K562 (cell line): ENCODE data around the gene S1PR1. TPM values are rescaled to one million over a fixed set of nuclear protein-coding genes. Genes with fewer than 3 reads are reported as not detected.

Experiments
- ATAC-seq: fragments of 200-7000 bp; cut with Tn5 transposase; 3 replicates; pipeline ENCODE4 v1.9.1; 2020; ENCODE audit warnings: moderate library complexity
- BruUV-seq: library from RNA; stranded (reverse); fragments of 400-500 nt; replicated peaks from 2 replicates; lab custom pipeline; 2021; lab: Mats Ljungman, UMichigan
- CTCF ChIA-PET: fragments of 300-600 bp; formaldehyde crosslinking; extraction: SDS; loops from one replicate; lab custom pipeline; 2021; ENCODE audit warnings: low intra/inter-chr PET ratio; lab: Yijun Ruan, JAX
- POLR2A ChIA-PET: fragments of 300-600, 350-650 bp; sonication (Branson Sonifier 250); formaldehyde crosslinking; extraction: SDS; loops from one replicate; lab custom pipeline; 2021; ENCODE audit warnings: antibody characterized with exemption, inconsistent platforms; lab: Yijun Ruan, JAX
- DNase-seq, 4 experiments: peaks; one replicate each; pipeline versions ENCODE4 v3.0.0 to v3.0.0-alpha.2; 2011 to 2018; ENCODE audit warnings: low spot score in 3 of 4, mixed read lengths in 3 of 4; ENCODE audit errors: extremely low read depth in 1 of 4
- FAIRE-seq: peaks from 2 replicates; lab custom pipeline; 2011; peaks lifted over from hg19 to GRCh38; lab: Jason Lieb, UNC
- H2AFZ ChIP-seq: 2 replicates; pipeline ENCODE4 v1.6.0; 2011; ENCODE audit warnings: low read depth, low read length, control low read depth, inconsistent platforms
- H3K27ac ChIP-seq: fragments of 200-600 bp; 3 replicates; pipeline ENCODE4 v1.8.0; 2011; ENCODE audit warnings: low read depth, mild to moderate bottlenecking, control low read depth, inconsistent platforms, low read length, moderate library complexity, mixed read lengths; ENCODE audit errors: extremely low read depth
- H3K27me3 ChIP-seq, 2 experiments: fragments of 300-600 bp in 1 of 2; 2 replicates in 1 of 2; 3 replicates in 1 of 2; pipeline versions ENCODE4 v1.6.0 to v1.8.0; 2011; ENCODE audit warnings: inconsistent platforms in 2 of 2, low read length in 2 of 2, mild to moderate bottlenecking in 1 of 2, mixed read lengths in 1 of 2, moderate library complexity in 1 of 2; ENCODE audit not compliant: control insufficient read depth in 2 of 2, insufficient read depth in 2 of 2
- H3K36me3 ChIP-seq: fragments of 300-600 bp; 3 replicates; pipeline ENCODE4 v1.8.0; 2011; ENCODE audit warnings: mild to moderate bottlenecking, low read length, inconsistent platforms; ENCODE audit not compliant: control insufficient read depth, insufficient read depth
- H3K4me1 ChIP-seq, 2 experiments: fragments of 200-600 bp in 1 of 2; replicated peaks in 1 of 2; 2 replicates in 1 of 2; 3 replicates in 1 of 2; pipeline versions ENCODE4 v1.5.1 to v1.8.0; 2011; ENCODE audit warnings: inconsistent platforms in 2 of 2, low read length in 2 of 2, mild to moderate bottlenecking in 1 of 2, mixed read lengths in 1 of 2, moderate library complexity in 1 of 2; ENCODE audit not compliant: control insufficient read depth in 2 of 2, insufficient read depth in 2 of 2
- H3K4me2 ChIP-seq: 2 replicates; pipeline ENCODE4 v1.6.1; 2011; ENCODE audit warnings: low read length, control low read depth, inconsistent platforms, mixed read lengths; ENCODE audit not compliant: insufficient read depth
- H3K4me3 ChIP-seq: fragments of 200-600 bp; sonication (generic), shearing (Covaris generic); 2 replicates; pipeline ENCODE4 v1.5.1; 2016; ENCODE audit warnings: control low read depth, inconsistent platforms
- H3K79me2 ChIP-seq: fragments of 200-600 bp; 3 replicates; pipeline ENCODE4 v1.8.0; 2011; ENCODE audit warnings: low read length, inconsistent platforms; ENCODE audit not compliant: control insufficient read depth, insufficient read depth
- H3K9ac ChIP-seq, 2 experiments: 2 replicates each; pipeline versions ENCODE4 v1.6.0 to v1.6.1; 2011; ENCODE audit warnings: low read depth in 2 of 2, low read length in 2 of 2, control low read depth in 1 of 2, inconsistent platforms in 1 of 2, mild to moderate bottlenecking in 1 of 2, mixed read lengths in 1 of 2; ENCODE audit not compliant: insufficient read depth in 1 of 2
- H3K9me1 ChIP-seq: one replicate; pipeline ENCODE4 v1.6.0; 2011; ENCODE audit warnings: inconsistent platforms, mild to moderate bottlenecking, low read length, moderate library complexity; ENCODE audit not compliant: control insufficient read depth, insufficient read depth
- H3K9me3 ChIP-seq: replicated peaks from 2 replicates; pipeline ENCODE4 v1.5.1; 2011; ENCODE audit warnings: low read depth, low read length, inconsistent platforms; ENCODE audit not compliant: control insufficient read depth, insufficient read depth
- H4K20me1 ChIP-seq: replicated peaks from 2 replicates; pipeline ENCODE4 v1.6.1; 2011; ENCODE audit warnings: low read length, inconsistent platforms, mixed read lengths; ENCODE audit not compliant: control insufficient read depth, insufficient read depth
- BRD9 ChIP-seq: fragments of 450-650 bp; IDR thresholded peaks from 2 replicates; pipeline ENCODE4 v1.6.1; 2018; ENCODE audit warnings: low read depth; ENCODE audit not compliant: partially characterized antibody
- CC2D1A ChIP-seq: fragments of 450-650 bp; IDR thresholded peaks from 2 replicates; pipeline ENCODE4 v1.6.1; 2017; ENCODE audit warnings: mild to moderate bottlenecking
- FOSL1 ChIP-seq: fragments of 200-800 bp; sonication (Bioruptor generic); conservative IDR thresholded peaks from 2 replicates; pipeline ENCODE4 v1.6.1; 2016; ENCODE audit warnings: missing genetic modification characterization, missing compliant biosample characterization
- FOXA3 ChIP-seq, 2 experiments: fragments of 450-650 bp in 1 of 2; sonication (generic) in 1 of 2; formaldehyde crosslinking; IDR thresholded peaks in 1 of 2; conservative IDR thresholded peaks in 1 of 2; 2 replicates each; pipeline versions ENCODE4 v1.4.0 to v1.8.0; 2020 to 2022; ENCODE audit warnings: mild to moderate bottlenecking in 2 of 2, missing genetic modification reagents in 1 of 2
- JUND ChIP-seq, 2 experiments: IDR thresholded peaks; 2 replicates in 1 of 2; 3 replicates in 1 of 2; pipeline ENCODE4 v1.6.1; 2011; ENCODE audit warnings: borderline replicate concordance in 2 of 2, low read depth in 2 of 2, low read length in 2 of 2, improper control_type of control experiment in 1 of 2, missing biosample characterization in 1 of 2, missing genetic modification characterization in 1 of 2, missing genetic modification reagents in 1 of 2
- KDM1A ChIP-seq, 2 experiments: fragments of 450-650 bp; IDR thresholded peaks; 2 replicates each; pipeline ENCODE4 v1.6.1; 2016; ENCODE audit warnings: mild to moderate bottlenecking in 2 of 2
- MEIS2 ChIP-seq: fragments of 450-650 bp; IDR thresholded peaks from 2 replicates; pipeline ENCODE4 v1.6.1; 2014; ENCODE audit warnings: mild to moderate bottlenecking; ENCODE audit not compliant: partially characterized antibody
- RB1 ChIP-seq: fragments of 450-650 bp; IDR thresholded peaks from 2 replicates; pipeline ENCODE4 v1.6.1; 2017; ENCODE audit warnings: low read depth, mild to moderate bottlenecking
- RBM15 ChIP-seq: fragments of 200-400 bp; formaldehyde crosslinking; IDR thresholded peaks from 2 replicates; pipeline ENCODE4 v1.6.1; 2018; ENCODE audit warnings: mild to moderate bottlenecking, low read length, moderate library complexity; ENCODE audit not compliant: insufficient read depth
- RCOR1 ChIP-seq, 2 experiments: IDR thresholded peaks; 2 replicates each; pipeline ENCODE4 v1.6.1; 2012; ENCODE audit warnings: low read depth in 2 of 2, low read length in 2 of 2, borderline replicate concordance in 1 of 2, improper control_type of control experiment in 1 of 2
- SMAD3 ChIP-seq: fragments of 450-650 bp; formaldehyde crosslinking; conservative IDR thresholded peaks from 2 replicates; pipeline ENCODE4 v1.4.0; 2020; ENCODE audit warnings: mild to moderate bottlenecking
- SMARCE1 ChIP-seq: fragments of 450-650 bp; IDR thresholded peaks from 2 replicates; pipeline ENCODE4 v1.7.1; 2016; ENCODE audit warnings: mild to moderate bottlenecking
- SMC3 ChIP-seq: conservative IDR thresholded peaks from 2 replicates; pipeline ENCODE4 v1.6.1; 2011; ENCODE audit warnings: low read depth, low read length, improper control_type of control experiment; ENCODE audit not compliant: insufficient read depth
- STAG1 ChIP-seq: sonication (generic); formaldehyde crosslinking; IDR thresholded peaks from 2 replicates; pipeline ENCODE4 v1.5.0; 2020; ENCODE audit warnings: missing genetic modification reagents, borderline replicate concordance
- ZNF140 ChIP-seq: fragments of 250-450 bp; sonication (Bioruptor Pico); IDR thresholded peaks from 2 replicates; pipeline ENCODE4 v1.8.0; 2021; ENCODE audit warnings: moderate library complexity, mild to moderate bottlenecking, inconsistent platforms
- ZNF23 ChIP-seq: fragments of 250-450 bp; sonication (Bioruptor Pico); IDR thresholded peaks from 2 replicates; pipeline ENCODE4 v1.4.0; 2020; ENCODE audit warnings: mild to moderate bottlenecking
- WGBS: fragments of 100-300 bp; shearing (Covaris generic); methylation state at CpG from one replicate; pipeline ENCODE4 v1.1.6; 2016; ENCODE audit warnings: low coverage, mixed read lengths; ENCODE audit not compliant: insufficient coverage; ENCODE audit errors: missing lambda C conversion rate; 5-methylcytosine and 5-hydroxymethylcytosine counted together
- in situ Hi-C: fragments of 300-500 bp; cut with MboI; formaldehyde crosslinking; loops from 4 replicates; pipeline ENCODE4 v1.15.0; 2018; ENCODE audit warnings: inconsistent platforms, mixed read lengths
- intact Hi-C: fragments of 100-400 bp; cut with micrococcal nuclease; formaldehyde crosslinking; loops from 2 replicates; pipeline ENCODE4 v1.14.2; 2022
- polyA plus RNA-seq, 8 experiments: library from polyadenylated mRNA; depleted of rRNA in 4 of 8; stranded (reverse) in 5 of 8; unstranded in 3 of 8; fragments of >200 nt; fragmentation: Nextera tagmentation in 2 of 8; fragmentation: Illumina TruSeq in 1 of 8; extraction: Ambion mirVana in 2 of 8; extraction: Trizol in 1 of 8; gene quantifications; 2 replicates each; pipeline versions ENCODE4 v1.2.1 to v1.2.3, GENCODE V29; 2011 to 2014; ENCODE audit warnings: inconsistent platforms in 1 of 8, missing spikeins in 1 of 8
- total RNA-seq, 7 experiments: library from RNA; depleted of rRNA in 6 of 7; stranded (reverse); fragments of >200 nt in 6 of 7; fragmentation: Illumina TruSeq in 2 of 7; extraction: Trizol in 2 of 7; gene quantifications; 2 replicates each; pipeline versions ENCODE4 v1.2.1 to v1.2.3, GENCODE V29; 2011 to 2021; ENCODE audit warnings: low replicate concordance in 1 of 7
- TF ChIP-seq, protein P1 (sequence below), 2 experiments: fragments of 450-650 bp in 1 of 2; sonication (generic) in 1 of 2; formaldehyde crosslinking in 1 of 2; IDR thresholded peaks in 1 of 2; conservative IDR thresholded peaks in 1 of 2; 2 replicates each; pipeline versions ENCODE4 v1.6.1 to v1.8.1; 2016 to 2023; ENCODE audit warnings: mild to moderate bottlenecking in 2 of 2, moderate library complexity in 2 of 2, inconsistent platforms in 1 of 2, missing genetic modification reagents in 1 of 2
- TF ChIP-seq, protein P2 (sequence below): fragments of 200-800 bp; sonication (Bioruptor generic); IDR thresholded peaks from 2 replicates; pipeline ENCODE4 v1.6.1; 2017; ENCODE audit warnings: missing genetic modification characterization, missing compliant biosample characterization

Gene S1PR1
- total and polyA plus RNA-seq, 9 of the 15 experiments (the other 6 are each of a cell fraction or from before 2014, with no cell fraction given): 0.22 to 1.2 (median 0.43) TPM

DNA sequence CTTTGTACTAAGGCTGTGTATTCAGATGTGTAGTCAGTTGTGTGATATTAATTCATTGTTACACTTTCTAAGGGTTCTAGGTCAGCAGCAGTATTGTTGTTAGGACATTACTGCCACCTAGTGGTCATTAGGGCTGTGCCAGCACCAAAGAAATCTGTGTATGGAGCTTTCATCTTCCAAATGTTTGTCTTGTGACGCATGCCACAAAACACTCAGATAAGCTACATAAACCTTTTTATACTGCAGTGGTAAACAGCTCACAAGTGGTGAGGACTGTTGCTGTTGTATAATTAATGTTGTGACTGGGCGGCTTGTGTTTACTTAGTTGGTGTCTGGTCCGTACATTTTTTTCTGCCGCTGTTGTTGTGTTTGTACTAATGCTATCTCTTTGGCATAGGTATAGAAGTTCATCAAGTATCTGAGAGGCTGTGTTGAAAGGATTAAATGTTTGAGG lies 51.7 kb downstream of the S1PR1 start:
- FAIRE-seq (peak; percentile 96), DNase-seq (peak; percentile 58 to 81 (median 65)), ATAC-seq (peak; percentile 88)
- Histone ChIP-seq H3K79me2 (no peaks in the 10 kb centered on the region), H3K27me3 (no peaks in the 10 kb centered on the region; a peak in 1 of 5 replicates), H3K27ac (no peak overlapping the region), H3K9me3 (no peaks in the 10 kb centered on the region), H3K9ac (no peak overlapping the region), H3K9me1 (no peaks in the 10 kb centered on the region), H3K4me3 (no peak overlapping the region), H2AFZ (no peak overlapping the region), H4K20me1 (0 out of 2 replicates have a peak, but pooled peaks cover 4% of the 10 kb centered on the region), H3K4me1 (peaks cover 5 to 14% of the 10 kb centered on the region in 2 experiments), H3K4me2 (no peak overlapping the region), H3K36me3 (no peaks in the 10 kb centered on the region)
- 31% methylated on average over 4 of the region's 4 CpGs for WGBS
- intact Hi-C loops: loop anchor here (2.0 to 10.0 kb wide), 4 partner anchors 50 to 368 kb away; partner anchors contain the start of gene DPH5
- no TSS peak for BruUV-seq
- ChIA-PET POLR2A (interaction anchor here (0.6 to 1.5 kb wide), 2 partner anchors 8 to 10 kb away, joined by 3 to 4 read pairs; no protein-coding TSS in a partner anchor), CTCF (interaction anchor here (0.7 to 2.4 kb wide), 6 partner anchors 11 to 367 kb away, joined by 3 to 31 read pairs (median 4); no protein-coding TSS in a partner anchor)
- in situ Hi-C loops: loop anchor here (5.0 to 10.0 kb wide), 3 partner anchors 51 to 371 kb away; partner anchors contain the start of gene S1PR1
- TF ChIP-seq, protein P1, sequence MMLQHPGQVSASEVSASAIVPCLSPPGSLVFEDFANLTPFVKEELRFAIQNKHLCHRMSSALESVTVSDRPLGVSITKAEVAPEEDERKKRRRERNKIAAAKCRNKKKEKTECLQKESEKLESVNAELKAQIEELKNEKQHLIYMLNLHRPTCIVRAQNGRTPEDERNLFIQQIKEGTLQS (IDR thresholded peaks at IDR 0.05): no peak
- TF ChIP-seq, protein P1 (CRISPR knock-in tag; conservative IDR thresholded peaks at IDR 0.05): no peak
- TF ChIP-seq SMAD3 (CRISPR knock-in tag) (peak; percentile 54; the same call in 1 of the 2 replicates), SMC3 (peak; percentile 72), CC2D1A (peak; percentile 56; the same call in 1 of the 2 replicates), RB1 (0 out of 2 replicates have a peak, but pooled peaks have one; percentile 16), FOSL1 (tag) (peak; percentile 89), ZNF140 (CRISPR knock-in tag) (no peak), MEIS2 (no peak), BRD9 (no peak), RBM15 (no peak), SMARCE1 (peak; percentile 18; the same call in 1 of the 2 replicates), KDM1A (IDR thresholded peaks at IDR 0.05) (peak; percentile 60 to 63; a peak in 3 of 4 replicates), STAG1 (CRISPR knock-in tag) (peak; percentile 58; the same call in 1 of the 2 replicates), FOXA3 (CRISPR knock-in tag; conservative IDR thresholded peaks at IDR 0.05 in 1 of 2, IDR thresholded peaks at IDR 0.05 in 1 of 2) (peak in 1 of 2 experiments; percentile 64; a peak in 2 of 4 replicates), ZNF23 (CRISPR knock-in tag) (0 out of 2 replicates have a peak, but pooled peaks have one; percentile 35), RCOR1 (IDR thresholded peaks at IDR 0.05; ENCODE audit: borderline replicate concordance in 1 of 2, low read depth in 2 of 2, low read length in 2 of 2) (peak in 1 of 2 experiments; percentile 78; a peak in 2 of 4 replicates), JUND (IDR thresholded peaks at IDR 0.05; ENCODE audit: borderline replicate concordance, low read depth, low read length) (peak; percentile 63), JUND (tag; IDR thresholded peaks at IDR 0.05; ENCODE audit: borderline replicate concordance, low read depth, low read length) (peak; percentile 70; the same call in 1 of the 3 replicates)
- TF ChIP-seq, protein P2, sequence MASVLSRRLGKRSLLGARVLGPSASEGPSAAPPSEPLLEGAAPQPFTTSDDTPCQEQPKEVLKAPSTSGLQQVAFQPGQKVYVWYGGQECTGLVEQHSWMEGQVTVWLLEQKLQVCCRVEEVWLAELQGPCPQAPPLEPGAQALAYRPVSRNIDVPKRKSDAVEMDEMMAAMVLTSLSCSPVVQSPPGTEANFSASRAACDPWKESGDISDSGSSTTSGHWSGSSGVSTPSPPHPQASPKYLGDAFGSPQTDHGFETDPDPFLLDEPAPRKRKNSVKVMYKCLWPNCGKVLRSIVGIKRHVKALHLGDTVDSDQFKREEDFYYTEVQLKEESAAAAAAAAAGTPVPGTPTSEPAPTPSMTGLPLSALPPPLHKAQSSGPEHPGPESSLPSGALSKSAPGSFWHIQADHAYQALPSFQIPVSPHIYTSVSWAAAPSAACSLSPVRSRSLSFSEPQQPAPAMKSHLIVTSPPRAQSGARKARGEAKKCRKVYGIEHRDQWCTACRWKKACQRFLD (CRISPR knock-in tag): 0 out of 2 replicates have a peak, but pooled peaks have one; percentile 32
